Measurements from ENCODE around the gene PNPLA1.
A peak's percentile ranks its signal among the peaks of the same experiment; 100 is the strongest.
"Not testable (repeated sequence)": the region's sequence is repeated elsewhere in the genome, so short reads cannot be mapped to it uniquely, and the experiment has no call there.

PNPLA1 gene

DNA sequence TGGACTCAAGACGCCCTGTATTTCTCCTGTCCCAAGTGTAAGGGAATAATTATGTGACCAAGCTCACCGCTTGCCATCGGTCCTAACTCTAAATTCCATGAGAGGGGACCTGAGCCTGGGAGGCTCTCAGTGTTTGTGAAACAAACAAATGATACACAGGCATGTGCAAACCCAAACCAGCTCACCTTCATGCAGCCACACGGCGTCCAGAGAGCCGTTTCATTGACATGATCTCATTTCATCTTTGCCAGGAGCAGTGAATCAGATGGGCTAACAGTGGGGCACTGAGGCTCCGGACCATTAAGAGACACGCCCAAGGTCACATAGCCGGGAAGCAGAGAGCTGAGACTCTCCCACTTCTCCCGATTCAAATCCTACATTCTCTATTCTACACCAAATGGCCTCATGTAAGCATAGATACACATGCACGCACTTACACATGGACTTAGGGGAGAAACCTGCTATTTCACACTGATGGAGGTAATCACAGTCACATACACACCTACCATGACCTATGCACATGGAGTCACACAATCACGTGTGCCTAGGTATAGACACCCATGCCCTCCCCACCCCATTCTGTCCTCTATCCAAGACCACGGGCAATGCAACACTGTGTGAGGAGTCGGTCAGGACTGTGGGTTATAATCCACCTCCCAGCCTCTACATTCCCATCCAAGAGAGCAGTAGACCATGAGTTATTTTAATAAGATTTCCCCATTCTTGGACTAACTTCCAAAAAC, 65.8 kb downstream of the PNPLA1 start:
- no peak for DNase-seq (ENCODE audit: low read depth in 2 of 2)

GRCh38 chr6:36336208-36336710, 66.4 kb downstream of the PNPLA1 start:
- no peak for DNase-seq (ENCODE audit: low read depth in 2 of 2)

- DNase-seq (ENCODE audit: low read depth in 2 of 2) = no peak
Measured at GRCh38 chr6:36336779-36337241, 67.0 kb downstream of the PNPLA1 start, which contains the start of gene BNIP5. BNIP5 (minus strand) TSS chr6:36336888; CDS start chr6:36330690, 6,198 bp downstream.

GRCh38 chr6:36337814-36338213, 68.0 kb downstream of the PNPLA1 start:
- DNase-seq (ENCODE audit: low read depth in 2 of 2) = no peak

- not testable (repeated sequence) for DNase-seq (ENCODE audit: low read depth in 2 of 2)
Measured at GRCh38 chr6:36338223-36338622, 68.4 kb downstream of the PNPLA1 start.

DNA sequence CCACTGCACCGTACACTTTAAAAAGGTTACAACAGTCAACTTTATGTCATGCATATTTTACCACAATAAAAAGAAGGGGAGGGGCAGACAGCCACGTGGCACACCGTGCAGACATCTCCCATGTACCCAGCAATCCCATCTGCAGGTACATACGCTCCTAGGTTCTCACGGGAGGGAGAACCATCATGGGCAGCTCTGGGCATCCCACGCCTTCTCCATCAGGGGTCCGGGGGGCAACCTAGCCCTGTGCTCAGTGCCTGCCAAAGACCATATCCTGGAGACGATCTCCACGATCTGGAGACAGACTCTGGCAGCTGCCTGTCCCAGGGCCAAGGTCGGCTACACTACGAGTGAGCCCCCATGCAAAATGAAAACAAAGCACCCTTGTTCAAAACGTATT, 69.3 kb downstream of the PNPLA1 start:
- no peak for DNase-seq (ENCODE audit: low read depth in 2 of 2)

DNA sequence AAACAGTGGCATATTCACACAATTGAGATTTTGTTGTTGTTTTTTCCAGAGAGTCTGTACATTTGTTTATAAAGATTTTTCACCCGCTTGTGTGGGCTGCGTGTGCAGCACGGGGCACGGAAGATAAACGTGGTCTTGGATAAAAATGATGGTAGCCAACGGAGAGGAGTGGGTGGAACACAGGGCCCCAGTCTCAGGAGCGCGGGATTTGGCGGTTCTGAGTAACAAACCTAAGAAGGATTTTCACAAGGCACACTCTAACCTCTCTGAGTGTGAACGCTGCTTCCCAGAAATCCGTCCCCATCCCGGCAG, 70.4 kb downstream of the PNPLA1 start:
- no peak for DNase-seq (ENCODE audit: low read depth in 2 of 2)

DNA sequence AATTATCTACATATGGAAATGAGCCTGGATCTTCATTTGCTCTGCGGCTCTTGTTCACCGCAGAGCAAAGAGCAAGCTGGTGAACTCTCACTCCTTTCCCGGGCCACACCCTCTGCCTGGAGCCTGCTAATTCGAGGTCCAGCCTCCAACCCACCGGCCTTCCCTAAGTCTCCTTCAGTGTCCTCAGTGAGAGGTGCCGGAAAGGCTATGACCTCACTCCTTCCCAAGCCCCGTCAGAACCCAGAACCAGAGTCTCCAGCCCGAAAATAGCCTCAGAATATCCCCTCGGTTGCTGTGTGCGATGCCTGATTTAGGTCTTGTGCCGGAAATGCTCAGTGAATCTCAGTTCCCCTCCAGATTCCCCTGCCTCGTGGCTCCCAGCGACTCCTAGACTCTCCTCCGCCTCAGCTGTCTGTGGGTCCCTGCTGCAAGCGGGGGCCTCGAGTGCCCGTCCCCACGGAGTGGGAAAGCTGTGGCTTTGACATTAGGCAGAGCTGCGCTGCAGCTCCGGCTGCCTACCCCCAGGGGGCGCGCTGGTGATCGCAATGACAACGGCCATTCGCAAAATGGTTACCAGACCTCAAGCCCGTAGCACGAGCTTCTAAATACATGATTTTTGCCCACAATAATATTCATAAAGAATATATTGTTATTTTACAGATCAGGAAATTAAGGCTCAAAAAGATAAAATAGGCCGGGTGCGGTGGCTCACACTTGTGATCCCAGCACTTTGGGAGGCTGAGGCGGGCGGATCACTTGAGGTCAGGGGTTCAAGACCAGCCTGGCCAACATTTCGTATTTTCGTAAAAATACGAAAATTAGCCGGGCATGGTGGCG, 71.0 kb downstream of the PNPLA1 start:
- peak; percentile 32 to 47 for DNase-seq (ENCODE audit: low read depth in 2 of 2)

DNA sequence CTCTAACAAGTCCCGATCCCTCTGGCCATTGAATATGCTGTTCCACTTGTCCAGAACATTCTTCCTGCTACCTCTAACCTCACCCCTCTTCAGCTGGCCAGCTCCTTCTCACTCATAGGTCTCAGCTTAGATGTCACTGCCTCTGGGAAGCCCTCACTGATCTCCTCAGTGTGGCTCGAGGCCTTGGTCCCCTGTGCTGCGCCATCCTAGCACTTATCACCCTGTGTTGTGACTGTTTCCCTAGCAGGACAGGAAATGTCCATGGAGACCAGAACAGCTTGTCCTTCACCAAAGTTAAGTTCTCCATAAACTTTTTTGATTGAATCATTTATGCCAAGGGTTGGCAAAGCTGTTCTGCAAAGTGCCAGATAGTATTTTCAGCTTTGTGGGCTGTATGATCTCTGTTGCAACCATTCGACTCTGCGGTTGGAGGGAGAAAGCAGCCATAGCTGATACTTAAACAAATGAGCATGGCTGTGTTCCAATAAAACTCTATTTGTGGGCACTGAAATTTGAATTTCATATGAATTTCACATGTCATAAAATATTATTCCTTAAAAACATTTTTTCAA, 73.3 kb downstream of the PNPLA1 start:
- no peak for DNase-seq (ENCODE audit: low read depth in 2 of 2)

GRCh38 chr6:36345681-36346466, 76.0 kb downstream of the PNPLA1 start:
- DNase-seq (ENCODE audit: low read depth in 2 of 2) = no peak

DNA sequence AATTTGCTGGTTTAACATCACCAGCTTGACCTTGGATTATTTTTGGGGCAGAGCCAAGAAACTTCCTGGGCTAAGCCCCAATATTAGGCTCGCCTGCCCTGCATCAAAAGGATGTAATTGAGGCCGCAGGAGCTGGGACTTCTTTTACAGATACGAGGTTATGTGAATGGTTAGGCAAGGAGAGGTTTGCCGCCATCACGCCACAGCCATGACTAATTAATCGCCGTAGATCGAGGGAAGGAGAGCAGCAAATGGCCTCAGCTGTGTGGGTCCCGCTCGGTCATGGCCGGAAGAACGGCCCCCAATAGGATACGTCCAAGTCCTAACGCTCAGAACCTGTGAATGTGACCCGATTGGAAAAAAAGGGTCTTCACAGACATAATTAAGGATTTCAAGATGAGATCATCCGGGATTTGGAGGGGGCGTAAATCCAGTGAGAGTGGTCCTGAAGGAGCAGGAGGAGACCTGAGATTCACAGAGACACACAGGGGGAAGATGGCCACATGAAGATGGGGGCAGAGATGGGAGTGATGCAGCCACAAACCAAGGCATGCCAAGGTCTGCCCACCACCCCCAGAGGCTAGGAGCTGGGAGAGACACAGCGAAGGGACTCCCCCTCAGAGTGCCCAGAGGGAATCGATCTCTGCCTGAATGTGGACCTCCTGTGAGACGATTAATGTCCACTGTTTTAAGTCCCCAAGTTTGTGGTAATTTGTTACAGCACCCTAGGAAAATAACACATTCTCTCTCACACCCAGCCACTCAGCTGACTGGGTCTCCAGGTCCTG, 76.8 kb downstream of the PNPLA1 start:
- no peak for DNase-seq (ENCODE audit: low read depth in 2 of 2)

- no peak for DNase-seq (ENCODE audit: low read depth in 2 of 2)
Measured at GRCh38 chr6:36347621-36348020, 77.8 kb downstream of the PNPLA1 start.

GRCh38 chr6:36349240-36349639, 79.4 kb downstream of the PNPLA1 start:
- no peak for DNase-seq (ENCODE audit: low read depth in 2 of 2)

DNA sequence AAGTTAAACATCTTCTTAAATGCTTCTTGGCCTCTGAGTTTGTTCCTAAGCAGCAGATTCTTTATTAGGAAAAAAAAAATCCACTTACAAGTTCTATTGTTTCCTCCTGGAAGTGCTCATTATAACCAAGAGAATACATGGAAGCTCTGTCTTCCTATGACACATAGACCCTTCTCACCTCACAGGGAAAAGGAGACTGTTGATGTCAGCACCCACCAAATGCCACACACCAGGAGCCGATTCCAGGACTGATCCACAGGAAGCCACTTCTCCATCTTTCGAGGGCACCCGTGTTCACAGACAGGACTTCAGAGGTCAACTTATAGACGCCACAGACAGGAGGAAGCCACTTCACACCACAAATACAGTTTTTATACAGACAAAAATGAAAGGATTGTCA, 80.2 kb downstream of the PNPLA1 start:
- DNase-seq (ENCODE audit: low read depth in 2 of 2) = no peak

DNA sequence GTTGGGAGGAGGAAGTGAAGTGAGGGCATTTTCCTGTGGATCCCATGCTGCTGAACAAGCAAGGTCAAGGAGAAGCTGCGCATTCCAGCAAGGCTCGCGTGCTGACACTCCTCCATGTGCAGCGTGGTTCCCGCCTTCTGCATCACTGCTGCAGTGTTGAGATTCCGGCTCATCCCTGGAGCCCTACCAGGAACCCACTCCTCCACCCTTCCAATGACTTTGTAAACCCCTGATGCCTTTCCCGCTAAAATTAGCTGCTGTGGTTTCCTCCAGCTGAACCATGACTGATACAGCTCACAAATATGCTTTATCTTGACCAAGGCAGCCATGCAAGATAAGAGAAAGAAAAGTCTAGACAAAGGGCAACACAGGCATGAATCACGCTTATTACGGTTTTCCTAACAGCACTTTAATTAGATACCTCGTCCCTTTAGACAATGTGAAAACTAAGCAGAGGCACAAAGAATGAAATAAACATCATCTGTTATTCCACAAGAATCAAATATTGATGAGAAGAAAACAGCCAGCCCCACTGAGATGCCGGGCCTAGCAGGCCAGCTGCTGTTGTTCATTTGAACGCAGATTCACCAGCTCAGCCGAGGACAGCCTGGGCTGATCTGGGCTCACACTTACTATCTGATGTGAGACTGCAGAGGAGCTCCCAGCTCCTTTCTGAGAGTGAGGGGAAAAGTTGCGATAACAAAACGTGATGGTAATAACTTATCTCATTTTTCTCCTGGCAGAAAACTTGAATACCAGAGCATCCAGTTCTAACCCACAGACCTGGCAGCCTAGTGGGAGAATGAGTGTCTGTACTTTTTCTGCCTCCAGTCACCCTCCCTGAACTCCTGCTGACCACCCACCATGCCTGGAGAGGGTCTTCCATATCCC, 81.1 kb downstream of the PNPLA1 start:
- DNase-seq (ENCODE audit: low read depth in 2 of 2) = no peak

DNA sequence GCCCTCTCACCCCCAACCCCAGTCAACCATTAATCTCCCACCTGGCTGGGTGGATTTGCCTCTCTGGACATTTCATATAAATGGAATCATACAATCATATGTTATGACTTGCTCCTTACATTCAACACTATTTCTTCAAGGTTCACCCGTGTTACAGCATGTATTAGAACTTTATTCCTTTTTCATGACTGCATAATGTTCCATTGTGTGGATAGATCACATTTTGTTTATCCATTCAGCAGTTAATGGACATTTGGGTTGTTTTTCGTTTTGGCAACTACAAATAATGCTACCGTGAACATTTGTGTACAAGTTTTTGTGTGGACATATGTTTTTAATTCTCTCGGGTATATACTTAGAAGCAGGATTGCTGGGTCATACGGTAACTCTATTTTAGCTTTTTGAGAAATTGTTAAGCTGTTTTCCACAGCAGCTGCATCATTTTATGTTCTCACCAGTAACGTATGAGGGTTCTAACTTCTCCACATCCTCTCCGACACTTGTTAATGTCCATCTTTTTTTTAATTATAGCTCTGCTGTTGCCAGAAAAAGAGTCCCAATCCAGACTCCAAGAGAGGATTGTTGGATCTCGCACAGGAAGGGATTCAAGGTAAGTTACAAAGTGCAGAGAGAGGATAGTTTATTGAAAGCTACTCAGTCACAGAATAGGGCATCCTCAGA, 82.8 kb downstream of the PNPLA1 start:
- no peak for DNase-seq (ENCODE audit: low read depth in 2 of 2)

DNA sequence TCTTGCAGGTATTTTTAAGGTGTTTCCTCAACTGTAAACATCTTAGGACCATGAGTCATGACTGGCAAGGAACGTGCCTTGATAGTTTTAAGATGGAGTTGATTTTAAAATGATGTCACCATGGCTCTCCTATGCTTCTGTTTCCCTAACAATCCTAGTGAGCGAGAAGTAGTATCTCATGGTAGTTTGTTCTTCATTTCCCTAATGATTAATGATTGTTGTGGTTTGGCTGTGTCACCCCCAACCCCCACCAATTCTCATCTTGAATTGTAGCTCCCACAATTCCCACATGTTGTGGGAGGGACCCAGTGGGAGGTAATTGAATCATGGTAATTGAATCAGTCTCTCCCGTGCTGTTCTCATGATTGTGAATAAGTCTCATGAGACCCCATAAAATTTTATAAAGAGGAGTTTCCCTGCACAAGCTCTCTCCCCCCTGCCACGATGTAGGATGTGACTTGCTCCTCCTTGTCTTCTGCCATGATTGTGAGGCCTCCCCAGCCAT, 83.6 kb downstream of the PNPLA1 start:
- no peak for DNase-seq (ENCODE audit: low read depth in 2 of 2)

DNA sequence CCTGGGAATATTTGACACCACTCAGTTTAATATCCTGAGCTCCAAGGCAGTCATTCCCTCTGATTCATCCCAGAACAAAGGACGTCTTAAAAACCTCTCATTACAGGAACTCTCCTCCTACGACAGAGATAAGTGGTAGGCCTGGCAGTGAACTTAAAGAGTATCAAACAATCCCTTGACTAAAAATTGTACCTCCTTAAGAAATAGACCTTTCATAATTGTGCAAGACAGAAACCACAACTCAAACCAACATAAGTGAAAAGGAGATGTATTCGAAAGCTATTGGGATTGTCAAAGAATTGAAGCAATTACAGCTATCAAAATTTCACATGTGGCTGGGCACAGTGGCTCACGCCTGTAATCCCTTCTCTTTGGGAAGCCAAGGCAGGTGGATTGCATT, 86.0 kb downstream of the PNPLA1 start:
- no peak for DNase-seq (ENCODE audit: low read depth in 2 of 2)

- no peak for DNase-seq (ENCODE audit: low read depth in 2 of 2)
Measured at GRCh38 chr6:36357872-36358225, 88.0 kb downstream of the PNPLA1 start.

Measured in stimulated activated CD8-positive, alpha-beta memory T cell treated with anti-CD3 and anti-CD28 coated beads, Interleukin-7, amount 100 ng/mL, for 1 hour (primary cell).